HCT116 (cell line): ENCODE data around the gene SLC25A21. TPM values are rescaled to one million over a fixed set of nuclear protein-coding genes. Genes with fewer than 3 reads are reported as not detected.

Source experiments
- ATAC-seq: fragments of 200-7000 bp; cut with Tn5 transposase; 2 replicates; pipeline ENCODE4 v1.9.1; 2020; ENCODE audit warnings: mild to moderate bottlenecking, moderate library complexity
- BruUV-seq: library from RNA; stranded (reverse); fragments of 400-500 nt; replicated peaks from 2 replicates; lab custom pipeline; 2021; lab: Mats Ljungman, UMichigan
- CTCF ChIA-PET: fragments of 300-600 bp; sonication (Branson Sonifier 250); formaldehyde crosslinking; loops from one replicate; lab custom pipeline; 2021; ENCODE audit warnings: antibody characterized with exemption; lab: Charles Lee
- POLR2A ChIA-PET: fragments of 300-600, 350-600 bp; sonication (Branson Sonifier 250); formaldehyde crosslinking; loops from one replicate; lab custom pipeline; 2021; ENCODE audit warnings: antibody characterized with exemption; lab: Charles Lee
- RAD21 ChIA-PET, 2 experiments: fragments of 300-600 bp; sonication (Branson Sonifier 250); formaldehyde crosslinking; loops; one replicate each; lab custom pipeline; 2023; ENCODE audit warnings: low total read pairs in 2 of 2; ENCODE audit not compliant: uncharacterized antibody in 2 of 2, unreplicated experiment in 2 of 2, low non-redundant PET in 1 of 2; lab: Charles Lee
- DNase-seq: peaks from one replicate; pipeline ENCODE4 v3.0.0-alpha.2; 2010; ENCODE audit warnings: low read depth, low spot score
- H2AFZ ChIP-seq: fragments of 200-600 bp; shearing (Covaris generic), sonication (generic); 2 replicates; pipeline ENCODE4 v1.6.1; 2017; ENCODE audit warnings: low read depth, mixed run types, mixed read lengths, antibody characterized with exemption, low read length; ENCODE audit not compliant: poor library complexity, severe bottlenecking
- H3K27ac ChIP-seq: 2 replicates; pipeline ENCODE4 v1.5.1; 2012; ENCODE audit warnings: low read depth, low read length
- H3K27me3 ChIP-seq: fragments of 200-600 bp; sonication (generic); 2 replicates; pipeline ENCODE4 v1.6.1; 2016; ENCODE audit warnings: mixed run types, low read length, mixed read lengths; ENCODE audit not compliant: insufficient read depth
- H3K36me3 ChIP-seq, 2 experiments: fragments of 200-500 bp in 1 of 2; fragments of 200-600 bp in 1 of 2; sonication (Bioruptor generic) in 1 of 2; sonication (generic) in 1 of 2; 2 replicates each; pipeline versions ENCODE4 v1.5.1 to v1.6.1; 2014 to 2016; ENCODE audit warnings: low read length in 2 of 2, inconsistent platforms in 1 of 2, mixed read lengths in 1 of 2, mixed run types in 1 of 2; ENCODE audit not compliant: insufficient read depth in 2 of 2, control insufficient read depth in 1 of 2
- H3K4me1 ChIP-seq, 2 experiments: fragments of 200-600 bp in 1 of 2; sonication (generic) in 1 of 2; 2 replicates each; pipeline versions ENCODE4 v1.5.1 to v1.6.1; 2012 to 2017; ENCODE audit warnings: low read length in 2 of 2, inconsistent platforms in 1 of 2, mild to moderate bottlenecking in 1 of 2, mixed read lengths in 1 of 2, mixed run types in 1 of 2, moderate library complexity in 1 of 2; ENCODE audit not compliant: insufficient read depth in 2 of 2, control insufficient read depth in 1 of 2
- H3K4me2 ChIP-seq: fragments of 200-600 bp; sonication (generic); 2 replicates; pipeline ENCODE4 v1.6.1; 2017; ENCODE audit warnings: mixed run types, low read length, mixed read lengths
- H3K4me3 ChIP-seq, 2 experiments: fragments of 200-600 bp in 1 of 2; sonication (generic) in 1 of 2; replicated peaks in 1 of 2; 2 replicates each; pipeline ENCODE4 v1.5.1; 2011 to 2016; ENCODE audit warnings: low read length in 2 of 2, control low read depth in 1 of 2, low read depth in 1 of 2, mild to moderate bottlenecking in 1 of 2, mixed read lengths in 1 of 2, mixed run types in 1 of 2
- H3K79me2 ChIP-seq: fragments of 200-600 bp; sonication (generic); 2 replicates; pipeline ENCODE4 v1.6.1; 2017; ENCODE audit warnings: mild to moderate bottlenecking, mixed run types, low read length, moderate library complexity, mixed read lengths; ENCODE audit not compliant: insufficient read depth
- H3K9ac ChIP-seq: fragments of 200-600 bp; sonication (generic); 2 replicates; pipeline ENCODE4 v1.6.1; 2016; ENCODE audit warnings: low read length, mixed read lengths
- H3K9me2 ChIP-seq: fragments of 200-600 bp; sonication (generic), shearing (Covaris generic); 2 replicates; pipeline ENCODE4 v1.6.1; 2017; ENCODE audit warnings: mixed run types, mild to moderate bottlenecking, moderate library complexity; ENCODE audit not compliant: insufficient read depth
- H3K9me3 ChIP-seq, 2 experiments: fragments of 200-500 bp in 1 of 2; fragments of 200-600 bp in 1 of 2; sonication (Bioruptor generic) in 1 of 2; sonication (generic) in 1 of 2; 2 replicates each; pipeline ENCODE4 v1.6.1; 2014 to 2017; ENCODE audit warnings: low read length in 2 of 2, mixed read lengths in 2 of 2, inconsistent platforms in 1 of 2, low read depth in 1 of 2, mild to moderate bottlenecking in 1 of 2, mixed run types in 1 of 2, moderate library complexity in 1 of 2; ENCODE audit not compliant: control insufficient read depth in 1 of 2, insufficient read depth in 1 of 2
- H4K20me1 ChIP-seq: fragments of 200-600 bp; sonication (generic), shearing (Covaris generic); 2 replicates; pipeline ENCODE4 v1.6.1; 2017; ENCODE audit warnings: mixed run types, mild to moderate bottlenecking, moderate library complexity; ENCODE audit not compliant: insufficient read depth
- CEBPB ChIP-seq: IDR thresholded peaks from 2 replicates; pipeline ENCODE4 v1.6.1; 2012; ENCODE audit warnings: low read depth
- EZH2phosphoT487 ChIP-seq: fragments of 200-600 bp; IDR thresholded peaks from 2 replicates; pipeline ENCODE4 v1.6.1; 2018; ENCODE audit warnings: antibody characterized with exemption, borderline replicate concordance
- FOSL1 ChIP-seq: IDR thresholded peaks from 2 replicates; pipeline ENCODE4 v1.6.1; 2012; ENCODE audit warnings: low read depth
- JUND ChIP-seq: IDR thresholded peaks from 2 replicates; pipeline ENCODE4 v1.6.1; 2012
- POLR2A ChIP-seq: IDR thresholded peaks from 2 replicates; pipeline ENCODE4 v1.7.0; 2011; ENCODE audit warnings: borderline replicate concordance; ENCODE audit not compliant: insufficient read depth, insufficient read length; ENCODE audit errors: extremely low read depth
- RAD21 ChIP-seq: IDR thresholded peaks from 2 replicates; pipeline ENCODE4 v1.6.1; 2012; ENCODE audit warnings: low read depth, mild to moderate bottlenecking
- SIN3A ChIP-seq: IDR thresholded peaks from 2 replicates; pipeline ENCODE4 v1.6.1; 2012; ENCODE audit warnings: low read depth
- SP1 ChIP-seq: IDR thresholded peaks from 2 replicates; pipeline ENCODE4 v1.6.1; 2012; ENCODE audit warnings: low read depth
- SRF ChIP-seq: IDR thresholded peaks from 2 replicates; pipeline ENCODE4 v1.6.1; 2012; ENCODE audit warnings: low read depth
- ZFX ChIP-seq: fragments of 450-650 bp; IDR thresholded peaks from 2 replicates; pipeline ENCODE4 v1.6.1; 2017
- ZNF274 ChIP-seq: fragments of 200-500 bp; sonication (Bioruptor generic); IDR thresholded peaks from 2 replicates; pipeline ENCODE4 v1.6.1; 2014; ENCODE audit warnings: mild to moderate bottlenecking, low read depth, low read length, inconsistent platforms
- intact Hi-C: fragments of 100-400 bp; cut with micrococcal nuclease; formaldehyde crosslinking; loops from 2 replicates; pipeline ENCODE4 v1.10.0; 2022
- total RNA-seq: library from RNA; stranded (reverse); gene quantifications from one replicate; pipeline ENCODE4 v1.2.1, GENCODE V29; 2021; ENCODE audit not compliant: unreplicated experiment
- TF ChIP-seq, protein P1 (sequence below): IDR thresholded peaks from 2 replicates; pipeline ENCODE4 v1.6.1; 2011; ENCODE audit warnings: mild to moderate bottlenecking, low read length, moderate library complexity; ENCODE audit not compliant: insufficient replicate concordance; ENCODE audit errors: extremely low read depth
- TF ChIP-seq, protein P2 (sequence below), 3 experiments: fragments of 200-600 bp in 1 of 3; sonication (generic) in 1 of 3; IDR thresholded peaks in 2 of 3; conservative IDR thresholded peaks in 1 of 3; 2 replicates each; pipeline ENCODE4 v1.5.1; 2012 to 2017; ENCODE audit warnings: low read depth in 2 of 3, low read length in 2 of 3, antibody characterized with exemption in 1 of 3, borderline replicate concordance in 1 of 3, control low read depth in 1 of 3, mild to moderate bottlenecking in 1 of 3, mixed read lengths in 1 of 3, mixed run types in 1 of 3, moderate library complexity in 1 of 3; ENCODE audit not compliant: insufficient read depth in 1 of 3
- TF ChIP-seq, protein P3 (sequence below): IDR thresholded peaks from 2 replicates; pipeline ENCODE4 v1.6.1; 2012

The SLC25A21 gene
- total RNA-seq, 1 experiment from 2014 or later: 3.5 TPM

DNA sequence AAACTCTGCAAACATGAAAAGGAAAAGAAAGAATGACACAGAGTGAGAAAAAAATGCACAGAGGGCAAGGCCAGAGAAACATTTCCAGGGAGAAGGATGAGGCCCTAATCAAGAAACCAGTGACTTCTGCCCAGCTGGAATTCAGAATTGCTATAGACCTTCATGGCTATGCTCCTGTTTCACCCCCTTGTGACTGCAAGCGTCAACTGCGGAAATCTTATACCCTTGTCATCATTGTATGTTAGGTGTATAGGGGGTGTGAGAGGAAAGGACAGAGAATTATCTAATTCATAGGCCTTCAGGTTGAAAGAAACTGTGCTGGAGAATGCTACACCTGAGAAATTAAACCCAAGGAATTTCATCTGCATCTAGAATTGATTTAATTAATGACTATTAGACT lies 117.5 kb downstream of the SLC25A21 start:
- ChIA-PET POLR2A (no interaction called here), CTCF (no interaction called here), RAD21 (no interaction called here)
- H3K4me2 ChIP-seq: no peak overlapping the region
- no peaks in the 10 kb centered on the region for H3K9me3 ChIP-seq
- DNase-seq (no peak), ATAC-seq (no peak)
- H3K9ac ChIP-seq: no peak overlapping the region
- TF ChIP-seq, protein P1, sequence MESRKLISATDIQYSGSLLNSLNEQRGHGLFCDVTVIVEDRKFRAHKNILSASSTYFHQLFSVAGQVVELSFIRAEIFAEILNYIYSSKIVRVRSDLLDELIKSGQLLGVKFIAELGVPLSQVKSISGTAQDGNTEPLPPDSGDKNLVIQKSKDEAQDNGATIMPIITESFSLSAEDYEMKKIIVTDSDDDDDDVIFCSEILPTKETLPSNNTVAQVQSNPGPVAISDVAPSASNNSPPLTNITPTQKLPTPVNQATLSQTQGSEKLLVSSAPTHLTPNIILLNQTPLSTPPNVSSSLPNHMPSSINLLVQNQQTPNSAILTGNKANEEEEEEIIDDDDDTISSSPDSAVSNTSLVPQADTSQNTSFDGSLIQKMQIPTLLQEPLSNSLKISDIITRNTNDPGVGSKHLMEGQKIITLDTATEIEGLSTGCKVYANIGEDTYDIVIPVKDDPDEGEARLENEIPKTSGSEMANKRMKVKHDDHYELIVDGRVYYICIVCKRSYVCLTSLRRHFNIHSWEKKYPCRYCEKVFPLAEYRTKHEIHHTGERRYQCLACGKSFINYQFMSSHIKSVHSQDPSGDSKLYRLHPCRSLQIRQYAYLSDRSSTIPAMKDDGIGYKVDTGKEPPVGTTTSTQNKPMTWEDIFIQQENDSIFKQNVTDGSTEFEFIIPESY: no peak
- TF ChIP-seq, protein P2, sequence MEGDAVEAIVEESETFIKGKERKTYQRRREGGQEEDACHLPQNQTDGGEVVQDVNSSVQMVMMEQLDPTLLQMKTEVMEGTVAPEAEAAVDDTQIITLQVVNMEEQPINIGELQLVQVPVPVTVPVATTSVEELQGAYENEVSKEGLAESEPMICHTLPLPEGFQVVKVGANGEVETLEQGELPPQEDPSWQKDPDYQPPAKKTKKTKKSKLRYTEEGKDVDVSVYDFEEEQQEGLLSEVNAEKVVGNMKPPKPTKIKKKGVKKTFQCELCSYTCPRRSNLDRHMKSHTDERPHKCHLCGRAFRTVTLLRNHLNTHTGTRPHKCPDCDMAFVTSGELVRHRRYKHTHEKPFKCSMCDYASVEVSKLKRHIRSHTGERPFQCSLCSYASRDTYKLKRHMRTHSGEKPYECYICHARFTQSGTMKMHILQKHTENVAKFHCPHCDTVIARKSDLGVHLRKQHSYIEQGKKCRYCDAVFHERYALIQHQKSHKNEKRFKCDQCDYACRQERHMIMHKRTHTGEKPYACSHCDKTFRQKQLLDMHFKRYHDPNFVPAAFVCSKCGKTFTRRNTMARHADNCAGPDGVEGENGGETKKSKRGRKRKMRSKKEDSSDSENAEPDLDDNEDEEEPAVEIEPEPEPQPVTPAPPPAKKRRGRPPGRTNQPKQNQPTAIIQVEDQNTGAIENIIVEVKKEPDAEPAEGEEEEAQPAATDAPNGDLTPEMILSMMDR (IDR thresholded peaks at IDR 0.05 in 2 of 3, conservative IDR thresholded peaks at IDR 0.05 in 1 of 3; ENCODE audit: borderline replicate concordance in 1 of 3, insufficient read depth in 1 of 3, low read depth in 2 of 3, low read length in 2 of 3): peak in 1 of 3 experiments; percentile 13; a peak in 1 of 6 replicates
- no peaks in the 10 kb centered on the region for H3K27me3 ChIP-seq
- H2AFZ ChIP-seq: no peak overlapping the region
- H4K20me1 ChIP-seq: no peaks in the 10 kb centered on the region
- H3K9me2 ChIP-seq: no peaks in the 10 kb centered on the region
- no peak overlapping the region for H3K27ac ChIP-seq
- H3K36me3 ChIP-seq: no peaks in the 10 kb centered on the region
- no peak overlapping the region for H3K4me3 ChIP-seq
- BruUV-seq: no TSS peak
- H3K79me2 ChIP-seq: no peaks in the 10 kb centered on the region
- 0 out of 4 replicates have a peak, but pooled peaks cover 0 to 4% of the 10 kb centered on the region in 2 experiments for H3K4me1 ChIP-seq
- intact Hi-C loops: no loop called here

DNA sequence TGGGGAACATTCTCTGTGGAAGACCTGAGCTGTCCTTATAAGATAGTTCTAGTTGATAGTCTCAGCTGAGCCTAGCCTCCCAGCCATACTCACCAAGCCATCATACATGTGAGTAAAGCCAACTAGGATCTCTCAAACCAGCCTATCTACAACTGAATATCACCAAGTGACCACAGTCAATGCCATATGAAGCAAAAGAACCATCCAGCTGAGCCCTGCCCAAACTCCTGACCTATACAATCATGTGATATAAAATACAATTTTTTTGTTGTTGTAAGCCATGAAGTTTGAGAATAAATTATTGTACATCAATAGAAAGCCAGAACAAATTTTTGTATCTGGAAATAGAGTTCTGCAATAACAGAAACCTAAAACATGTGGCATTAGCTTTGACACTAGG lies 118.3 kb downstream of the SLC25A21 start:
- no peaks in the 10 kb centered on the region for H3K9me3 ChIP-seq
- BruUV-seq: no TSS peak
- peaks cover 0 to 5% of the 10 kb centered on the region in 2 experiments; a peak in 1 of 4 replicates for H3K4me1 ChIP-seq
- H2AFZ ChIP-seq: no peak overlapping the region
- H3K9ac ChIP-seq: no peak overlapping the region
- H3K36me3 ChIP-seq: no peaks in the 10 kb centered on the region
- H3K27me3 ChIP-seq: no peaks in the 10 kb centered on the region
- intact Hi-C loops: no loop called here
- ChIA-PET CTCF (no interaction called here), POLR2A (no interaction called here), RAD21 (no interaction called here)
- H3K79me2 ChIP-seq: no peaks in the 10 kb centered on the region
- ATAC-seq (no peak), DNase-seq (no peak)
- no peak overlapping the region for H3K4me3 ChIP-seq
- no peak overlapping the region for H3K27ac ChIP-seq
- H3K4me2 ChIP-seq: no peak overlapping the region
- no peaks in the 10 kb centered on the region for H4K20me1 ChIP-seq
- no peaks in the 10 kb centered on the region for H3K9me2 ChIP-seq
- TF ChIP-seq ZFX (no peak), RAD21 (no peak), FOSL1 (no peak), SRF (no peak), SP1 (no peak), ZNF274 (no peak), CEBPB (no peak), EZH2phosphoT487 (no peak), SIN3A (no peak), JUND (no peak), POLR2A (no peak)
- TF ChIP-seq, protein P3, sequence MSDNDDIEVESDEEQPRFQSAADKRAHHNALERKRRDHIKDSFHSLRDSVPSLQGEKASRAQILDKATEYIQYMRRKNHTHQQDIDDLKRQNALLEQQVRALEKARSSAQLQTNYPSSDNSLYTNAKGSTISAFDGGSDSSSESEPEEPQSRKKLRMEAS: no peak
- TF ChIP-seq, protein P2 (IDR thresholded peaks at IDR 0.05 in 2 of 3, conservative IDR thresholded peaks at IDR 0.05 in 1 of 3; ENCODE audit: borderline replicate concordance in 1 of 3, insufficient read depth in 1 of 3, low read depth in 2 of 3, low read length in 2 of 3): no peak
